A549 treated with Mapracorat at 1 μM for 4 hours (cell line): ENCODE data around the gene CCL19. TPM values are rescaled to one million over a fixed set of nuclear protein-coding genes. Genes with fewer than 3 reads are reported as not detected.

Experiments used
- total RNA-seq: library from RNA; stranded (reverse); fragments of 200-300 nt; extraction: Qiagen RNA extraction; gene quantifications from 5 replicates; pipeline ENCODE4 v1.2.3, GENCODE V29; 2022

The CCL19 gene
- total RNA-seq: not detected in 5 replicates

GRCh38 chr9:34690983-34691935 lies at the start of gene CCL19:
CCL19 (minus strand) TSS chr9:34691276; CDS start chr9:34691139, 137 bp downstream.

GRCh38 chr9:34710023-34710422 lies 18.9 kb upstream of the CCL19 start, which contains the start of gene CCL21:
CCL21 (minus strand) TSS chr9:34710136; CDS start chr9:34710066, 70 bp downstream.

GRCh38 chr9:34662526-34663302 lies 28.4 kb downstream of the CCL19 start, which contains the start of gene CCL27:
CCL27 (minus strand) TSS chr9:34662657; CDS start chr9:34662633, 24 bp downstream.

GRCh38 chr9:34651876-34652601 lies 39.0 kb downstream of the CCL19 start, which contains the start of gene IL11RA:
IL11RA (plus strand) TSS chr9:34652185; CDS start chr9:34655218, 3,033 bp downstream.

GRCh38 chr9:34646211-34647083 lies 44.6 kb downstream of the CCL19 start, which contains the start of gene GALT:
GALT (plus strand) TSS chr9:34646675; CDS start chr9:34646705, 30 bp downstream.

Other genes with a start within 250 kb of the CCL19 start
- gene FAM219A, start 232.7 kb downstream of the CCL19 start, total RNA-seq: 15.7 to 18.8 TPM (median 17.7 TPM) in 5 replicates
- 0.23 to 0.64 TPM (median 0.45 TPM) in 4 of 5 replicates, not detected in the other for gene DNAI1, start 232.5 kb downstream of the CCL19 start, total RNA-seq
- 1.2 to 2.9 TPM (median 2.3 TPM) in 5 replicates for gene ENHO, start 168.3 kb downstream of the CCL19 start, total RNA-seq
- gene CNTFR, start 101.6 kb downstream of the CCL19 start, total RNA-seq: 0.13 to 0.15 TPM (median 0.14 TPM) in 3 of 5 replicates, not detected in the others
- 40.2 to 46.0 TPM (median 43.4 TPM) in 5 replicates for gene RPP25L, start 79.2 kb downstream of the CCL19 start, total RNA-seq
- 105 to 114 TPM (median 111 TPM) in 5 replicates for gene DCTN3, start 70.8 kb downstream of the CCL19 start, total RNA-seq
- 0.09 to 0.39 TPM (median 0.17 TPM) in 5 replicates for gene ARID3C, start 62.2 kb downstream of the CCL19 start, total RNA-seq
- gene SIGMAR1, start 53.5 kb downstream of the CCL19 start, total RNA-seq: 161 to 195 TPM (median 192 TPM) in 5 replicates
- 16.1 to 20.8 TPM (median 19.0 TPM) in 5 replicates for gene GALT, start 44.6 kb downstream of the CCL19 start, total RNA-seq
- 4.7 to 8.1 TPM (median 6.3 TPM) in 5 replicates for gene IL11RA, start 39.1 kb downstream of the CCL19 start, total RNA-seq
- 0.28 TPM in 1 of 5 replicates, not detected in the others for gene CCL27, start 28.6 kb downstream of the CCL19 start, total RNA-seq
- gene CCL21, start 18.9 kb upstream of the CCL19 start, total RNA-seq: not detected in 5 replicates